WTC11 (cell line): ENCODE data around the gene CEMIP. TPM values are rescaled to one million over a fixed set of nuclear protein-coding genes. Genes with fewer than 3 reads are reported as not detected.

ENCODE experiments used
- ATAC-seq: fragments of 200-7000 bp; cut with Tn5 transposase; 2 replicates; pipeline ENCODE4 v1.10.0; 2021; ENCODE audit warnings: mild to moderate bottlenecking, moderate library complexity
- CTCF ChIA-PET: fragments of 300-600 bp; sonication (Branson Sonifier 250); formaldehyde crosslinking; loops from one replicate; lab custom pipeline; 2021; ENCODE audit warnings: antibody characterized with exemption; lab: Charles Lee
- POLR2A ChIA-PET: fragments of 350-600 bp; sonication (Branson Sonifier 250); formaldehyde crosslinking; loops from one replicate; lab custom pipeline; 2021; ENCODE audit warnings: antibody characterized with exemption; lab: Charles Lee
- DNase-seq: peaks from one replicate; pipeline ENCODE4 v3.0.0; 2021; ENCODE audit warnings: low spot score
- H3K27ac Mint-ChIP-seq: 2 replicates; pipeline ENCODE4 v1.8.0; 2021; ENCODE audit warnings: mixed read lengths
- H3K27me3 Mint-ChIP-seq: 2 replicates; pipeline ENCODE4 v1.8.0; 2021; ENCODE audit warnings: low read depth, mild to moderate bottlenecking, moderate library complexity, mixed read lengths
- H3K36me3 Mint-ChIP-seq: 2 replicates; pipeline ENCODE4 v1.8.0; 2021; ENCODE audit warnings: mixed read lengths
- H3K4me1 Mint-ChIP-seq: 2 replicates; pipeline ENCODE4 v1.8.0; 2022; ENCODE audit warnings: mixed read lengths
- H3K4me3 Mint-ChIP-seq: 2 replicates; pipeline ENCODE4 v1.8.0; 2021; ENCODE audit warnings: mild to moderate bottlenecking, moderate library complexity, mixed read lengths
- H3K9me3 Mint-ChIP-seq: 2 replicates; pipeline ENCODE4 v1.8.0; 2021; ENCODE audit warnings: mixed read lengths
- ATF6 ChIP-seq: sonication (generic); formaldehyde crosslinking; IDR thresholded peaks from 2 replicates; pipeline ENCODE4 v1.8.1; 2023; ENCODE audit warnings: mild to moderate bottlenecking, missing genetic modification reagents
- CREM ChIP-seq: sonication (generic); formaldehyde crosslinking; IDR thresholded peaks from 2 replicates; pipeline ENCODE4 v1.8.1; 2022; ENCODE audit warnings: mild to moderate bottlenecking, missing genetic modification reagents, moderate library complexity
- ESRRA ChIP-seq: sonication (generic); formaldehyde crosslinking; IDR thresholded peaks from 2 replicates; pipeline ENCODE4 v1.8.1; 2022; ENCODE audit warnings: mild to moderate bottlenecking, missing genetic modification reagents, borderline replicate concordance
- HMGA2 ChIP-seq: fragments of 250-450 bp; sonication (Bioruptor Pico); IDR thresholded peaks from 2 replicates; pipeline ENCODE4 v1.4.0; 2021; ENCODE audit warnings: mild to moderate bottlenecking, moderate library complexity
- MXD4 ChIP-seq: fragments of 250-450 bp; sonication (Bioruptor Pico); IDR thresholded peaks from 2 replicates; pipeline ENCODE4 v1.8.0; 2021; ENCODE audit warnings: mild to moderate bottlenecking, moderate library complexity, borderline replicate concordance
- NR2C2 ChIP-seq: sonication (generic); formaldehyde crosslinking; IDR thresholded peaks from 2 replicates; pipeline ENCODE4 v1.8.0; 2022; ENCODE audit warnings: mild to moderate bottlenecking, missing genetic modification reagents
- PRDM15 ChIP-seq: sonication (generic); formaldehyde crosslinking; IDR thresholded peaks from 2 replicates; pipeline ENCODE4 v1.8.0; 2022; ENCODE audit warnings: missing genetic modification reagents
- SMAD4 ChIP-seq: sonication (generic); formaldehyde crosslinking; IDR thresholded peaks from 2 replicates; pipeline ENCODE4 v1.8.0; 2022; ENCODE audit warnings: mild to moderate bottlenecking, missing genetic modification reagents
- STAT6 ChIP-seq: sonication (generic); formaldehyde crosslinking; conservative IDR thresholded peaks from 2 replicates; pipeline ENCODE4 v1.8.1; 2023; ENCODE audit warnings: mild to moderate bottlenecking, low read depth, missing genetic modification reagents, moderate library complexity
- TEAD1 ChIP-seq: sonication (generic); formaldehyde crosslinking; IDR thresholded peaks from 2 replicates; pipeline ENCODE4 v1.8.0; 2022; ENCODE audit warnings: mild to moderate bottlenecking, missing genetic modification reagents
- ZBTB43 ChIP-seq: sonication (generic); formaldehyde crosslinking; IDR thresholded peaks from 2 replicates; pipeline ENCODE4 v1.8.1; 2023; ENCODE audit warnings: mild to moderate bottlenecking, missing genetic modification reagents
- total RNA-seq: library from RNA; stranded (reverse); gene quantifications from 3 replicates; pipeline ENCODE4 v1.2.3, GENCODE V29; 2021

CEMIP gene
- total RNA-seq, 1 experiment from 2014 or later: 0.87 TPM

GRCh38 chr15:80856400-80856799 lies 77.2 kb downstream of the CEMIP start (continued):
- no peak for TF ChIP-seq STAT6 (CRISPR knock-in tag)

GRCh38 chr15:80856809-80857377 lies 77.7 kb downstream of the CEMIP start:
- ATAC-seq: peak; percentile 65
- H3K4me3 Mint-ChIP-seq: no peak overlapping the region

More at GRCh38 chr15:80856809-80857377, 77.7 kb downstream of the CEMIP start:
- DNase-seq: peak; percentile 35
- POLR2A ChIA-PET: no interaction called here
- Mint-ChIP-seq H3K9me3 (no peaks in the 10 kb centered on the region), H3K4me1 (peaks cover 4% of the 10 kb centered on the region; the same call in 1 of the 2 replicates), H3K36me3 (no peaks in the 10 kb centered on the region), H3K27me3 (peaks cover 3% of the 10 kb centered on the region; the same call in 1 of the 2 replicates), H3K27ac (no peak overlapping the region)
- TF ChIP-seq TEAD1 (CRISPR knock-in tag) (no peak), ESRRA (CRISPR knock-in tag) (no peak), ZBTB43 (CRISPR knock-in tag) (no peak), PRDM15 (CRISPR knock-in tag) (no peak), NR2C2 (CRISPR knock-in tag) (no peak), HMGA2 (CRISPR knock-in tag) (no peak), ATF6 (CRISPR knock-in tag) (no peak), SMAD4 (CRISPR knock-in tag) (no peak), MXD4 (no peak), CREM (CRISPR knock-in tag) (no peak), STAT6 (CRISPR knock-in tag) (no peak)
- CTCF ChIA-PET: interaction anchor here (0.6 to 1.8 kb wide), 30 partner anchors 8 to 399 kb away, joined by 3 to 26 read pairs (median 4); partner anchors contain the start of gene CEMIP
